HepG2 (cell line): ENCODE measurements around the gene NEDD4L. TPM values are rescaled to one million over a fixed set of nuclear protein-coding genes. Genes with fewer than 3 reads are reported as not detected.

Source experiments
- ATAC-seq: fragments of 200-7000 bp; cut with Tn5 transposase; 3 replicates; pipeline ENCODE4 v1.9.1; 2020; ENCODE audit warnings: mild to moderate bottlenecking, moderate library complexity
- BruUV-seq: library from RNA; stranded (reverse); fragments of 400-500 nt; replicated peaks from 2 replicates; lab custom pipeline; 2021; lab: Mats Ljungman, UMichigan
- CTCF ChIA-PET: fragments of 300-600 bp; formaldehyde crosslinking; extraction: SDS; loops from one replicate; lab custom pipeline; 2021; ENCODE audit warnings: low total read pairs, inconsistent platforms, low intra/inter-chr PET ratio; lab: Yijun Ruan, JAX
- POLR2A ChIA-PET: fragments of 350-600 bp; sonication (Branson Sonifier 250); formaldehyde crosslinking; loops from one replicate; lab custom pipeline; 2020; ENCODE audit warnings: antibody characterized with exemption, inconsistent platforms; lab: Yijun Ruan, JAX
- DNase-seq: peaks from one replicate; pipeline ENCODE4 v3.0.0-alpha.2; 2015; ENCODE audit warnings: low spot score
- FAIRE-seq: peaks from 3 replicates; lab custom pipeline; 2011; peaks lifted over from hg19 to GRCh38; lab: Jason Lieb, UNC
- H2AFZ ChIP-seq: one replicate; pipeline ENCODE4 v1.6.1; 2011; ENCODE audit warnings: low read length, inconsistent platforms
- H3K27ac ChIP-seq: fragments of 300-600 bp; 3 replicates; pipeline ENCODE4 v1.8.0; 2011; ENCODE audit warnings: mixed run types, mild to moderate bottlenecking, mixed read lengths, low read length, inconsistent platforms; ENCODE audit not compliant: insufficient read depth; ENCODE audit errors: extremely low read length
- H3K27me3 ChIP-seq, 2 experiments: fragments of 200-600 bp in 1 of 2; 2 replicates in 1 of 2; 3 replicates in 1 of 2; pipeline versions ENCODE4 v1.6.0 to v1.8.0; 2011; ENCODE audit warnings: low read length in 2 of 2, mild to moderate bottlenecking in 2 of 2, moderate library complexity in 2 of 2, inconsistent platforms in 1 of 2; ENCODE audit not compliant: insufficient read depth in 2 of 2, control insufficient read depth in 1 of 2
- H3K36me3 ChIP-seq, 2 experiments: fragments of 200-600 bp in 1 of 2; replicated peaks in 1 of 2; 2 replicates in 1 of 2; 3 replicates in 1 of 2; pipeline versions ENCODE4 v1.5.1 to v1.8.0; 2011; ENCODE audit warnings: low read length in 2 of 2, inconsistent platforms in 1 of 2; ENCODE audit not compliant: insufficient read depth in 2 of 2, control insufficient read depth in 1 of 2
- H3K4me1 ChIP-seq: 2 replicates; pipeline ENCODE4 v1.5.1; 2012; ENCODE audit warnings: low read length, inconsistent platforms; ENCODE audit not compliant: insufficient read depth
- H3K4me2 ChIP-seq: 2 replicates; pipeline ENCODE4 v1.6.0; 2011; ENCODE audit warnings: low read depth, low read length, inconsistent platforms
- H3K4me3 ChIP-seq, 3 experiments: fragments of 200-600 bp in 1 of 3; sonication (generic), shearing (Covaris generic) in 1 of 3; replicated peaks in 1 of 3; 2 replicates each; pipeline ENCODE4 v1.5.1; 2011 to 2016; ENCODE audit warnings: low read length in 3 of 3, inconsistent platforms in 2 of 3, low read depth in 2 of 3, mild to moderate bottlenecking in 2 of 3, control low read depth in 1 of 3, mixed read lengths in 1 of 3; ENCODE audit not compliant: insufficient read depth in 1 of 3
- H3K79me2 ChIP-seq: one replicate; pipeline ENCODE4 v1.6.1; 2011; ENCODE audit warnings: low read length, inconsistent platforms; ENCODE audit not compliant: insufficient read depth
- H3K9ac ChIP-seq: 2 replicates; pipeline ENCODE4 v1.6.0; 2011; ENCODE audit warnings: mild to moderate bottlenecking, low read depth, low read length, inconsistent platforms; ENCODE audit not compliant: insufficient read depth
- H3K9me3 ChIP-seq: 2 replicates; pipeline ENCODE4 v1.5.1; 2012; ENCODE audit warnings: mild to moderate bottlenecking, low read length
- H4K20me1 ChIP-seq: 2 replicates; pipeline ENCODE4 v1.6.0; 2011; ENCODE audit warnings: inconsistent platforms, mild to moderate bottlenecking, low read length, moderate library complexity; ENCODE audit not compliant: insufficient read depth
- HIVEP1 ChIP-seq: sonication (generic); formaldehyde crosslinking; IDR thresholded peaks from 2 replicates; pipeline ENCODE4 v1.4.0; 2020; ENCODE audit warnings: mild to moderate bottlenecking, missing genetic modification reagents
- PHB2 ChIP-seq: fragments of 450-650 bp; IDR thresholded peaks from 2 replicates; pipeline ENCODE4 v1.6.1; 2018; ENCODE audit not compliant: partially characterized antibody
- SP5 ChIP-seq: IDR thresholded peaks from 2 replicates; pipeline ENCODE4 v1.6.1; 2016; ENCODE audit warnings: low read depth, borderline replicate concordance
- TBP ChIP-seq: sonication (generic); formaldehyde crosslinking; IDR thresholded peaks from 2 replicates; pipeline ENCODE4 v1.5.0; 2020; ENCODE audit warnings: missing genetic modification reagents
- U2AF1 ChIP-seq: fragments of 200-400 bp; formaldehyde crosslinking; optimal IDR thresholded peaks from 2 replicates; pipeline ENCODE3; 2017; ENCODE audit warnings: mild to moderate bottlenecking, low read depth, low read length
- ZFP90 ChIP-seq: sonication (generic); formaldehyde crosslinking; IDR thresholded peaks from 2 replicates; pipeline ENCODE4 v1.8.0; 2022; ENCODE audit warnings: missing genetic modification reagents, mild to moderate bottlenecking, inconsistent platforms, borderline replicate concordance
- ZNF781 ChIP-seq: sonication (generic); formaldehyde crosslinking; IDR thresholded peaks from 2 replicates; pipeline ENCODE4 v1.5.1; 2020; ENCODE audit warnings: borderline replicate concordance, mild to moderate bottlenecking, missing genetic modification reagents; ENCODE audit errors: not compliant biosample characterization
- WGBS: methylation state at CpG from one replicate; pipeline ENCODE4 v1.1.6; 2017; ENCODE audit warnings: low lambda C conversion rate; 5-methylcytosine and 5-hydroxymethylcytosine counted together
- in situ Hi-C: cut with HindIII; loops from 2 replicates; pipeline ENCODE4 v1.10.0; 2017; ENCODE audit warnings: low pct_unique_long_range_greater_than_20kb; ENCODE audit not compliant: extremely low pct_ligation_motif_present
- intact Hi-C: fragments of 100-400 bp; cut with micrococcal nuclease; formaldehyde crosslinking; loops from one replicate; pipeline ENCODE4 v1.10.0; 2022; ENCODE audit not compliant: unreplicated experiment
- polyA plus RNA-seq, 8 experiments: library from polyadenylated mRNA; depleted of rRNA in 3 of 8; stranded (reverse) in 7 of 8; unstranded in 1 of 8; fragments of >200 nt; fragmentation: Illumina TruSeq in 4 of 8; extraction: Trizol in 4 of 8; gene quantifications; 2 replicates each; pipeline versions ENCODE4 v1.2.1 to v1.2.3, GENCODE V29; 2011 to 2016; ENCODE audit warnings: low read depth in 4 of 8, missing spikeins in 1 of 8, mixed read lengths in 1 of 8; ENCODE audit not compliant: insufficient read depth in 1 of 8
- total RNA-seq, 5 experiments: library from RNA; depleted of rRNA; stranded (reverse); fragments of >200 nt; fragmentation: Illumina TruSeq; extraction: Trizol; gene quantifications; 2 replicates each; pipeline ENCODE4 v1.2.3, GENCODE V29; 2016; ENCODE audit warnings: low read depth in 1 of 5
- TF ChIP-seq, protein P1 (sequence below): sonication (generic); formaldehyde crosslinking; IDR thresholded peaks from 2 replicates; pipeline ENCODE4 v1.5.0; 2020; ENCODE audit warnings: missing genetic modification reagents, mild to moderate bottlenecking, borderline replicate concordance
- TF ChIP-seq, protein P2 (sequence below): sonication (generic); formaldehyde crosslinking; IDR thresholded peaks from 2 replicates; pipeline ENCODE4 v1.4.0; 2020; ENCODE audit warnings: missing genetic modification reagents, borderline replicate concordance
- TF ChIP-seq, protein P3 (sequence below): sonication (generic); formaldehyde crosslinking; IDR thresholded peaks from 2 replicates; pipeline ENCODE4 v1.5.1; 2020; ENCODE audit warnings: mild to moderate bottlenecking, missing genetic modification reagents, moderate library complexity
- TF ChIP-seq, protein P4 (sequence below): sonication (generic); formaldehyde crosslinking; IDR thresholded peaks from 2 replicates; pipeline ENCODE4 v1.8.0; 2022; ENCODE audit warnings: missing genetic modification reagents, low read depth, mild to moderate bottlenecking, borderline replicate concordance

NEDD4L gene
- total and polyA plus RNA-seq, 2 of the 13 experiments (the other 11 are each of a cell fraction or from before 2014, with no cell fraction given) = 168 to 390 TPM

DNA sequence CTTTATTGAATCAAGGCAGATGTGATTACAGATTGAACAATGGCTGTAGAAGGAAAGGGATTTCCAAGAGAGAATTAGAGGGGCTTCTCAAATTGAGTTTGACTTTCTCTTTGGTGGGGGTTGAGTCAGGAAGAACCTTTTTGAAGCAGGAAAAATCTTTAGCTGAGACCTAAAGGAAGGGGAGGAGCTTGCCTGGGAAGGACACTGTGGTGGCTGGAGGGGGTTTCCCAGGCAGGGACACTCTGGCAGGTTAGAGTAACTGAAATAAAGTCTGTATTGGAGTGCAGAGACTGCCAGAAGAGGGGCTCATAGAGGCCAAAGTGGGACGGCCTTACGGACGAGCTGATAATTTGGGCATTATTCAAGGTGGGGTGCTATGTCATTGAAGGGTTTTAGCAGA, 69.3 kb downstream of the NEDD4L start:
- WGBS = 67% methylated on average over 3 of the region's 3 CpGs
- CTCF ChIA-PET = no interaction called here

More for the DNA sequence above, 69.3 kb downstream of the NEDD4L start:
- TF ChIP-seq ZFP90 = no peak
- TF ChIP-seq, protein P1, sequence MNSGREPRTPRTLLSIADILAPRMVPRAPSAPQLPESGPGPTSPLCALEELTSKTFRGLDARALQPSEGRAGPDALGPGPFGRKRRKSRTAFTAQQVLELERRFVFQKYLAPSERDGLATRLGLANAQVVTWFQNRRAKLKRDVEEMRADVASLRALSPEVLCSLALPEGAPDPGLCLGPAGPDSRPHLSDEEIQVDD (CRISPR knock-in tag) = no peak
- TF ChIP-seq U2AF1 = no peak
- TF ChIP-seq, protein P2, sequence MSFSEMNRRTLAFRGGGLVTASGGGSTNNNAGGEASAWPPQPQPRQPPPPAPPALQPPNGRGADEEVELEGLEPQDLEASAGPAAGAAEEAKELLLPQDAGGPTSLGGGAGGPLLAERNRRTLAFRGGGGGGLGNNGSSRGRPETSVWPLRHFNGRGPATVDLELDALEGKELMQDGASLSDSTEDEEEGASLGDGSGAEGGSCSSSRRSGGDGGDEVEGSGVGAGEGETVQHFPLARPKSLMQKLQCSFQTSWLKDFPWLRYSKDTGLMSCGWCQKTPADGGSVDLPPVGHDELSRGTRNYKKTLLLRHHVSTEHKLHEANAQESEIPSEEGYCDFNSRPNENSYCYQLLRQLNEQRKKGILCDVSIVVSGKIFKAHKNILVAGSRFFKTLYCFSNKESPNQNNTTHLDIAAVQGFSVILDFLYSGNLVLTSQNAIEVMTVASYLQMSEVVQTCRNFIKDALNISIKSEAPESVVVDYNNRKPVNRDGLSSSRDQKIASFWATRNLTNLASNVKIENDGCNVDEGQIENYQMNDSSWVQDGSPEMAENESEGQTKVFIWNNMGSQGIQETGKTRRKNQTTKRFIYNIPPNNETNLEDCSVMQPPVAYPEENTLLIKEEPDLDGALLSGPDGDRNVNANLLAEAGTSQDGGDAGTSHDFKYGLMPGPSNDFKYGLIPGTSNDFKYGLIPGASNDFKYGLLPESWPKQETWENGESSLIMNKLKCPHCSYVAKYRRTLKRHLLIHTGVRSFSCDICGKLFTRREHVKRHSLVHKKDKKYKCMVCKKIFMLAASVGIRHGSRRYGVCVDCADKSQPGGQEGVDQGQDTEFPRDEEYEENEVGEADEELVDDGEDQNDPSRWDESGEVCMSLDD (CRISPR knock-in tag) = no peak
- TF ChIP-seq SP5 (CRISPR knock-in tag) = no peak
- TF ChIP-seq HIVEP1 (CRISPR knock-in tag) = no peak
- TF ChIP-seq ZNF781 = no peak
- TF ChIP-seq TBP (CRISPR knock-in tag) = no peak
- no peak for TF ChIP-seq PHB2
- TF ChIP-seq, protein P3, sequence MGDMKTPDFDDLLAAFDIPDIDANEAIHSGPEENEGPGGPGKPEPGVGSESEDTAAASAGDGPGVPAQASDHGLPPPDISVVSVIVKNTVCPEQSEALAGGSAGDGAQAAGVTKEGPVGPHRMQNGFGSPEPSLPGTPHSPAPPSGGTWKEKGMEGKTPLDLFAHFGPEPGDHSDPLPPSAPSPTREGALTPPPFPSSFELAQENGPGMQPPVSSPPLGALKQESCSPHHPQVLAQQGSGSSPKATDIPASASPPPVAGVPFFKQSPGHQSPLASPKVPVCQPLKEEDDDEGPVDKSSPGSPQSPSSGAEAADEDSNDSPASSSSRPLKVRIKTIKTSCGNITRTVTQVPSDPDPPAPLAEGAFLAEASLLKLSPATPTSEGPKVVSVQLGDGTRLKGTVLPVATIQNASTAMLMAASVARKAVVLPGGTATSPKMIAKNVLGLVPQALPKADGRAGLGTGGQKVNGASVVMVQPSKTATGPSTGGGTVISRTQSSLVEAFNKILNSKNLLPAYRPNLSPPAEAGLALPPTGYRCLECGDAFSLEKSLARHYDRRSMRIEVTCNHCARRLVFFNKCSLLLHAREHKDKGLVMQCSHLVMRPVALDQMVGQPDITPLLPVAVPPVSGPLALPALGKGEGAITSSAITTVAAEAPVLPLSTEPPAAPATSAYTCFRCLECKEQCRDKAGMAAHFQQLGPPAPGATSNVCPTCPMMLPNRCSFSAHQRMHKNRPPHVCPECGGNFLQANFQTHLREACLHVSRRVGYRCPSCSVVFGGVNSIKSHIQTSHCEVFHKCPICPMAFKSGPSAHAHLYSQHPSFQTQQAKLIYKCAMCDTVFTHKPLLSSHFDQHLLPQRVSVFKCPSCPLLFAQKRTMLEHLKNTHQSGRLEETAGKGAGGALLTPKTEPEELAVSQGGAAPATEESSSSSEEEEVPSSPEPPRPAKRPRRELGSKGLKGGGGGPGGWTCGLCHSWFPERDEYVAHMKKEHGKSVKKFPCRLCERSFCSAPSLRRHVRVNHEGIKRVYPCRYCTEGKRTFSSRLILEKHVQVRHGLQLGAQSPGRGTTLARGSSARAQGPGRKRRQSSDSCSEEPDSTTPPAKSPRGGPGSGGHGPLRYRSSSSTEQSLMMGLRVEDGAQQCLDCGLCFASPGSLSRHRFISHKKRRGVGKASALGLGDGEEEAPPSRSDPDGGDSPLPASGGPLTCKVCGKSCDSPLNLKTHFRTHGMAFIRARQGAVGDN (CRISPR knock-in tag) = no peak
- TF ChIP-seq, protein P4, sequence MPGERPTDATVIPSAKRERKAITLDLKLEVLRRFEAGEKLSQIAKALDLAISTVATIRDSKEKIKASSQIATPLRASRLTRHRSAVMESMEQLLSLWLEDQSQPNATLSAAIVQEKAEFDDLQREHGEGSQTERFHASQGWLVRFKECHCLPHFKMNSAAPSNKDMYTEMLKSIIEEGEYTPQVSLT (CRISPR knock-in tag) = no peak
- ATAC-seq = no peak
- H3K9me3 ChIP-seq = no peaks in the 10 kb centered on the region
- no peak for FAIRE-seq
- intact Hi-C loops (no loop called here), in situ Hi-C loops (loop anchor here (25.0 kb wide), 1 partner anchor 226 kb away; no protein-coding TSS in a partner anchor)
- POLR2A ChIA-PET = no interaction called here
- no TSS peak for BruUV-seq
- H3K27me3 ChIP-seq = no peaks in the 10 kb centered on the region
- H3K36me3 ChIP-seq = no peaks in the 10 kb centered on the region
- no peak overlapping the region for H3K4me3 ChIP-seq
- no peak overlapping the region for H3K27ac ChIP-seq
- no peak overlapping the region for H3K4me2 ChIP-seq
- DNase-seq = no peak
- H2AFZ ChIP-seq = no peak overlapping the region
- H4K20me1 ChIP-seq = peaks cover 3% of the 10 kb centered on the region; the same call in 1 of the 2 replicates
- H3K9ac ChIP-seq = no peak overlapping the region
- H3K79me2 ChIP-seq = peaks cover 25% of the 10 kb centered on the region
- H3K4me1 ChIP-seq = peaks cover 14% of the 10 kb centered on the region
